Neuron (in vitro differentiated cells): Measurements from ENCODE around the gene AMOTL1.

Experiments
- H2AFZ ChIP-seq: one replicate; pipeline ENCODE4 v1.6.1; 2013; ENCODE audit warnings: low read depth, mild to moderate bottlenecking, inconsistent platforms, low read length, moderate library complexity
- H3K27me3 ChIP-seq: one replicate; pipeline ENCODE4 v1.6.1; 2013; ENCODE audit warnings: low read length; ENCODE audit not compliant: insufficient read depth
- H3K36me3 ChIP-seq: one replicate; pipeline ENCODE4 v1.6.1; 2013; ENCODE audit warnings: low read length; ENCODE audit not compliant: insufficient read depth
- H3K4me1 ChIP-seq: one replicate; pipeline ENCODE4 v1.6.1; 2013; ENCODE audit warnings: low read length; ENCODE audit not compliant: insufficient read depth
- H3K4me3 ChIP-seq: 2 replicates; pipeline ENCODE4 v1.5.1; 2013; ENCODE audit warnings: mild to moderate bottlenecking, low read length, moderate library complexity
- H3K9me3 ChIP-seq: one replicate; pipeline ENCODE4 v1.6.1; 2013; ENCODE audit warnings: low read length

Gene AMOTL1

GRCh38 chr11:94793822-94794221 is 25.7 kb downstream of the AMOTL1 start:
- Histone ChIP-seq H3K4me1 (no peaks in the 10 kb centered on the region), H3K36me3 (peaks cover 24% of the 10 kb centered on the region), H3K9me3 (no peaks in the 10 kb centered on the region), H3K4me3 (no peak overlapping the region), H3K27me3 (no peaks in the 10 kb centered on the region), H2AFZ (no peak overlapping the region)

- H2AFZ ChIP-seq: no peak overlapping the region
- no peaks in the 10 kb centered on the region for H3K27me3 ChIP-seq
- peaks cover 32% of the 10 kb centered on the region for H3K36me3 ChIP-seq
- no peaks in the 10 kb centered on the region for H3K9me3 ChIP-seq
- H3K4me1 ChIP-seq: no peaks in the 10 kb centered on the region
- H3K4me3 ChIP-seq: no peak overlapping the region
Measured at GRCh38 chr11:94794287-94795168, 26.4 kb downstream of the AMOTL1 start.

GRCh38 chr11:94795476-94796189 is 27.5 kb downstream of the AMOTL1 start:
- Histone ChIP-seq H2AFZ (no peak overlapping the region), H3K36me3 (peaks cover 43% of the 10 kb centered on the region), H3K4me1 (no peaks in the 10 kb centered on the region), H3K9me3 (no peaks in the 10 kb centered on the region), H3K4me3 (no peak overlapping the region), H3K27me3 (no peaks in the 10 kb centered on the region)

- Histone ChIP-seq H3K27me3 (no peaks in the 10 kb centered on the region), H3K9me3 (no peaks in the 10 kb centered on the region), H2AFZ (no peak overlapping the region), H3K4me3 (no peak overlapping the region), H3K36me3 (peaks cover 48% of the 10 kb centered on the region), H3K4me1 (no peaks in the 10 kb centered on the region)
Measured at GRCh38 chr11:94796190-94796580, 28.0 kb downstream of the AMOTL1 start.

GRCh38 chr11:94796863-94797262 is 28.7 kb downstream of the AMOTL1 start:
- peaks cover 55% of the 10 kb centered on the region for H3K36me3 ChIP-seq
- no peaks in the 10 kb centered on the region for H3K4me1 ChIP-seq
- H3K4me3 ChIP-seq: no peak overlapping the region
- no peak overlapping the region for H2AFZ ChIP-seq
- H3K9me3 ChIP-seq: no peaks in the 10 kb centered on the region
- no peaks in the 10 kb centered on the region for H3K27me3 ChIP-seq

GRCh38 chr11:94799726-94800125 is 31.6 kb downstream of the AMOTL1 start:
- Histone ChIP-seq H2AFZ (no peak overlapping the region), H3K27me3 (no peaks in the 10 kb centered on the region), H3K4me1 (no peaks in the 10 kb centered on the region), H3K36me3 (peaks cover 65% of the 10 kb centered on the region), H3K4me3 (no peak overlapping the region), H3K9me3 (peaks cover 2% of the 10 kb centered on the region)

- H3K36me3 ChIP-seq: peaks cover 66% of the 10 kb centered on the region
- H3K4me1 ChIP-seq: no peaks in the 10 kb centered on the region
- H2AFZ ChIP-seq: no peak overlapping the region
Measured at GRCh38 chr11:94800414-94800813, 32.3 kb downstream of the AMOTL1 start.

GRCh38 chr11:94801866-94802460 is 33.8 kb downstream of the AMOTL1 start:
- Histone ChIP-seq H3K27me3 (no peaks in the 10 kb centered on the region), H3K9me3 (peaks cover 2% of the 10 kb centered on the region), H2AFZ (no peak overlapping the region), H3K4me3 (no peak overlapping the region), H3K4me1 (no peaks in the 10 kb centered on the region), H3K36me3 (peaks cover 71% of the 10 kb centered on the region)

More at GRCh38 chr11:94800414-94800813, 32.3 kb downstream of the AMOTL1 start:
- H3K9me3 ChIP-seq: peaks cover 2% of the 10 kb centered on the region
- no peaks in the 10 kb centered on the region for H3K27me3 ChIP-seq
- H3K4me3 ChIP-seq: no peak overlapping the region

- H3K27me3 ChIP-seq: no peaks in the 10 kb centered on the region
- no peak overlapping the region for H3K4me3 ChIP-seq
- no peaks in the 10 kb centered on the region for H3K4me1 ChIP-seq
- peaks cover 2% of the 10 kb centered on the region for H3K9me3 ChIP-seq
- H3K36me3 ChIP-seq: peaks cover 66% of the 10 kb centered on the region
- no peak overlapping the region for H2AFZ ChIP-seq
Measured at GRCh38 chr11:94802501-94802900, 34.3 kb downstream of the AMOTL1 start.

- Histone ChIP-seq H3K4me3 (no peak overlapping the region), H3K9me3 (peaks cover 2% of the 10 kb centered on the region), H3K36me3 (peaks cover 61% of the 10 kb centered on the region), H2AFZ (no peak overlapping the region), H3K4me1 (no peaks in the 10 kb centered on the region), H3K27me3 (no peaks in the 10 kb centered on the region)
Measured at GRCh38 chr11:94803491-94803890, 35.3 kb downstream of the AMOTL1 start.

- Histone ChIP-seq H3K36me3 (peaks cover 49% of the 10 kb centered on the region), H3K4me3 (no peak overlapping the region), H3K27me3 (no peaks in the 10 kb centered on the region), H3K4me1 (no peaks in the 10 kb centered on the region), H3K9me3 (peaks cover 2% of the 10 kb centered on the region), H2AFZ (no peak overlapping the region)
Measured at GRCh38 chr11:94804874-94805273, 36.7 kb downstream of the AMOTL1 start.

GRCh38 chr11:94806014-94806413 is 37.9 kb downstream of the AMOTL1 start:
- H2AFZ ChIP-seq: no peak overlapping the region
- H3K9me3 ChIP-seq: peaks cover 2% of the 10 kb centered on the region
- H3K27me3 ChIP-seq: no peaks in the 10 kb centered on the region
- no peaks in the 10 kb centered on the region for H3K4me1 ChIP-seq
- H3K4me3 ChIP-seq: no peak overlapping the region
- peaks cover 38% of the 10 kb centered on the region for H3K36me3 ChIP-seq

GRCh38 chr11:94806419-94806818 is 38.3 kb downstream of the AMOTL1 start:
- no peak overlapping the region for H2AFZ ChIP-seq
- peaks cover 34% of the 10 kb centered on the region for H3K36me3 ChIP-seq
- no peaks in the 10 kb centered on the region for H3K4me1 ChIP-seq
- H3K27me3 ChIP-seq: no peaks in the 10 kb centered on the region
- H3K4me3 ChIP-seq: no peak overlapping the region
- peaks cover 2% of the 10 kb centered on the region for H3K9me3 ChIP-seq
